Measurements from ENCODE around the gene ODAD4. TPM values are rescaled to one million over a fixed set of nuclear protein-coding genes. Genes with fewer than 3 reads are reported as not detected.
A peak's percentile ranks its signal among the peaks of the same experiment; 100 is the strongest.

ODAD4 gene
- total RNA-seq, 6 experiments from 2014 or later, result 0.12 to 0.13 (median 0.12) TPM; not detected in 3

DNA sequence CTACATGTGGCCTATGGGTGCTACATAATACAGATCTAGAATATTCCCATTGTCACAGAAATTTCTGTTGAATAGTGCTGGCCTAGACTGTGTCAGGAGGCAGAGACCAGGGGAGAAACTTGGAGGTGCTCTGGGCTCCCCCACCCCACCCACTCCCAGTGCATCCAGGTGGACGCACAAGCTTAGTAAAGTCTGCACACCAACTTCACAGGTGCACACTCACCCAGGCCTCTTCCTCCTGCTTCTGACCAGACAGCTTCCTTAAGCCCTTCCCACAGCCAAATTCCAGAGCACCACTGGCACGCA is 28.6 kb downstream of the ODAD4 start:
- Histone ChIP-seq H3K4me1 (no peaks in the 10 kb centered on the region), H3K9me3 (no peaks in the 10 kb centered on the region), H3K36me3 (no peaks in the 10 kb centered on the region), H3K27ac (no peak overlapping the region), H3K27me3 (no peaks in the 10 kb centered on the region), H3K4me3 (no peak overlapping the region)
- ATAC-seq (no peak), DNase-seq (no peak)
- 57% methylated on average over 2 of the region's 2 CpGs for WGBS (ENCODE audit: insufficient coverage, low coverage, low lambda C conversion rate, missing lambda C conversion rate)
- intact Hi-C loops (cut with DNase I), result loop anchor here in 1 of 2 donors (10.0 kb wide), 1 partner anchor 144 kb away; the partner anchor contains the start of genes FKBP10 and P3H4
- TF ChIP-seq, protein P1, sequence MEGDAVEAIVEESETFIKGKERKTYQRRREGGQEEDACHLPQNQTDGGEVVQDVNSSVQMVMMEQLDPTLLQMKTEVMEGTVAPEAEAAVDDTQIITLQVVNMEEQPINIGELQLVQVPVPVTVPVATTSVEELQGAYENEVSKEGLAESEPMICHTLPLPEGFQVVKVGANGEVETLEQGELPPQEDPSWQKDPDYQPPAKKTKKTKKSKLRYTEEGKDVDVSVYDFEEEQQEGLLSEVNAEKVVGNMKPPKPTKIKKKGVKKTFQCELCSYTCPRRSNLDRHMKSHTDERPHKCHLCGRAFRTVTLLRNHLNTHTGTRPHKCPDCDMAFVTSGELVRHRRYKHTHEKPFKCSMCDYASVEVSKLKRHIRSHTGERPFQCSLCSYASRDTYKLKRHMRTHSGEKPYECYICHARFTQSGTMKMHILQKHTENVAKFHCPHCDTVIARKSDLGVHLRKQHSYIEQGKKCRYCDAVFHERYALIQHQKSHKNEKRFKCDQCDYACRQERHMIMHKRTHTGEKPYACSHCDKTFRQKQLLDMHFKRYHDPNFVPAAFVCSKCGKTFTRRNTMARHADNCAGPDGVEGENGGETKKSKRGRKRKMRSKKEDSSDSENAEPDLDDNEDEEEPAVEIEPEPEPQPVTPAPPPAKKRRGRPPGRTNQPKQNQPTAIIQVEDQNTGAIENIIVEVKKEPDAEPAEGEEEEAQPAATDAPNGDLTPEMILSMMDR (IDR thresholded peaks at IDR 0.05), result no peak
- TF ChIP-seq POLR2A (IDR thresholded peaks at IDR 0.05), result no peak

DNA sequence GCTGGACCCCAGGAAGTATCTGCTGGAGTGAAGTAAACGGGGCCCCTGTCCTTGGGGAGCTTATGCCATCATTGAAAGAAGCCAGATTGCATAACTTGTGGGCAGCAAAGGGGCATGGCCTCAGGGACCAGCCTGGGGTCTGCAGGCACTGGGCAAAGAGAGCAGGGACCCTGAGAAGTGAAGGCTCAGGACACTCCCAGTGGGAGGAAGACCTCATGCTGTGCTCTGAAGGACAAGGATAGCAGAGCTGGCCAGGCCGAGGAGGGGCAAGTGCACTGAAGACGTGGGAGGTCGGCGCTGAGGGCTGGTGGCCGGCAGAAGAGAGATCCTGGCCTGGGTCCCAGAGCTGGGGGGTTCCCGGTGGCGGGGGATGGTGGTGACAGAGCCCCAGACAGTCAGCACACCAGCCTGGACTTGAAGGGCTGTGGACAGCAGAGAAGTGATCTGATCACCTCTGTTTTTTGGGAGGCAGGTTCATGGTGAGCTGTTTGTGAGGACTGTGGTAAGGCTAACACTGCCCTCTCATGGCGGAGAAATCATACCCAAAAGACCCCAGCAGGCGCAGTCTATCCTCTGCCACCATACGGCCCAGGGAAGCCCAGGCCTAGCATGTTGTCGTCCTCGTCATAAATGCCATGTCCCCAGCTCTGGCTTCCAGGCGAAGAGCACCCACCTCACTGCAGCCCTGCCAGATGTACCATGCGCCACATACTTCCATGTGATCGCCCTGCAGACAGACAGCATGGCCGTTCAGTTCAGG is 29.1 kb downstream of the ODAD4 start:
- intact Hi-C loops (cut with DNase I), result loop anchor here (5.0 to 10.0 kb wide), 4 partner anchors 65 to 158 kb away; partner anchors contain the start of genes NKIRAS2 (in 2 of the 2), DHX58 (in 1 of the 2), FKBP10 (in 1 of the 2) and P3H4 (in 1 of the 2)
- H3K4me1 ChIP-seq, result no peaks in the 10 kb centered on the region
- H3K9me3 ChIP-seq, result no peaks in the 10 kb centered on the region
- H3K36me3 ChIP-seq, result no peaks in the 10 kb centered on the region
- WGBS (ENCODE audit: insufficient coverage, low coverage, low lambda C conversion rate, missing lambda C conversion rate), result 15% methylated on average over 4 of the region's 17 CpGs
- TF ChIP-seq, protein P1 (IDR thresholded peaks at IDR 0.05), result peak; percentile 52 to 62 (median 58)
- TF ChIP-seq POLR2A (IDR thresholded peaks at IDR 0.05), result no peak
- ATAC-seq, result peak; percentile 80 to 84 (median 82)
- no peak overlapping the region for H3K4me3 ChIP-seq
- no peaks in the 10 kb centered on the region for H3K27me3 ChIP-seq
- no peak for DNase-seq
- H3K27ac ChIP-seq, result no peak overlapping the region

DNA sequence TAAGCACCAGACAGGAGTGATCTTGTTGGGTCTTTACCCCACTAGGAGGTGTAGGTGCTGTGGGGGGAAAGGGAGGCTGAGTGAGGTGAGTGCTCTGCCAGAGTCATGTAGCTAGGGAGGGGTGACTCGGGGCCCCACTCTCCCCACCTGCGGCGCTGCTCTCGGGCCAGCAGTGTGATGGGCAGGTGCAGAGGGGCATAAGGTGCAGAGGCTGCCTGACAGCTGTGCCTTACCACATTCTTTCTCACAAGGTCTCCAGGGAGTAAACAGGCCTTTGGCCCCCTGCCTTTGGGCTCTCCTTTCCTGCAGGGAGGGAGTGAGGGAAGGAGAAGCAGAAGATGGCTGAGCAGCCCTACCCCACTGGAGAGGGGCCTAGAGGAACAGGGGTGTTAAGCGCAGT is 31.7 kb downstream of the ODAD4 start:
- H3K36me3 ChIP-seq, result no peaks in the 10 kb centered on the region
- no peaks in the 10 kb centered on the region for H3K27me3 ChIP-seq
- no peaks in the 10 kb centered on the region for H3K9me3 ChIP-seq
- no CpG with 5 or more reads among the region's 5 CpGs for WGBS (ENCODE audit: insufficient coverage, low coverage, low lambda C conversion rate, missing lambda C conversion rate)
- ATAC-seq (no peak), DNase-seq (no peak)
- no peak for TF ChIP-seq POLR2A (IDR thresholded peaks at IDR 0.05)
- TF ChIP-seq, protein P1 (IDR thresholded peaks at IDR 0.05), result no peak
- peaks cover 0 to 7% (median 2%) of the 10 kb centered on the region in 4 donors for H3K4me1 ChIP-seq
- intact Hi-C loops (cut with DNase I), result loop anchor here (5.0 to 10.0 kb wide), 3 partner anchors 63 to 155 kb away; partner anchors contain the start of genes NKIRAS2 (in 2 of the 2) and DHX58 (in 1 of the 2)
- no peak overlapping the region for H3K27ac ChIP-seq
- H3K4me3 ChIP-seq, result no peak overlapping the region

- peaks cover 0 to 7% (median 3%) of the 10 kb centered on the region in 4 donors for H3K4me1 ChIP-seq
- TF ChIP-seq POLR2A (IDR thresholded peaks at IDR 0.05), result no peak
- TF ChIP-seq, protein P1 (IDR thresholded peaks at IDR 0.05), result peak; percentile 85 to 90 (median 88)
- ATAC-seq (peak; percentile 13 to 33 (median 24)), DNase-seq (peak; percentile 68 to 77 (median 75))
- H3K27me3 ChIP-seq, result no peaks in the 10 kb centered on the region
- no peak overlapping the region for H3K4me3 ChIP-seq
- no peaks in the 10 kb centered on the region for H3K9me3 ChIP-seq
- H3K27ac ChIP-seq, result no peak overlapping the region
- intact Hi-C loops (cut with DNase I), result loop anchor here (5.0 to 10.0 kb wide), 3 partner anchors 62 to 154 kb away; partner anchors contain the start of genes NKIRAS2 (in 2 of the 2) and DHX58 (in 1 of the 2)
- WGBS (ENCODE audit: insufficient coverage, low coverage, low lambda C conversion rate, missing lambda C conversion rate), result 20% methylated on average over 5 of the region's 9 CpGs
- no peaks in the 10 kb centered on the region for H3K36me3 ChIP-seq
Observed at GRCh38 chr17:41962768-41963434, 32.5 kb downstream of the ODAD4 start.
